ENCODE results near the gene KNTC1.
"Not testable (repeated sequence)": the region's sequence is repeated elsewhere in the genome, so short reads cannot be mapped to it uniquely, and the experiment has no call there.

The KNTC1 gene

GRCh38 chr12:122544537-122544936 is 17.5 kb downstream of the KNTC1 start:
- FAIRE-seq (no peak), DNase-seq (ENCODE audit: insufficient read length, low spot score) (no peak)
- TF ChIP-seq, protein P1, sequence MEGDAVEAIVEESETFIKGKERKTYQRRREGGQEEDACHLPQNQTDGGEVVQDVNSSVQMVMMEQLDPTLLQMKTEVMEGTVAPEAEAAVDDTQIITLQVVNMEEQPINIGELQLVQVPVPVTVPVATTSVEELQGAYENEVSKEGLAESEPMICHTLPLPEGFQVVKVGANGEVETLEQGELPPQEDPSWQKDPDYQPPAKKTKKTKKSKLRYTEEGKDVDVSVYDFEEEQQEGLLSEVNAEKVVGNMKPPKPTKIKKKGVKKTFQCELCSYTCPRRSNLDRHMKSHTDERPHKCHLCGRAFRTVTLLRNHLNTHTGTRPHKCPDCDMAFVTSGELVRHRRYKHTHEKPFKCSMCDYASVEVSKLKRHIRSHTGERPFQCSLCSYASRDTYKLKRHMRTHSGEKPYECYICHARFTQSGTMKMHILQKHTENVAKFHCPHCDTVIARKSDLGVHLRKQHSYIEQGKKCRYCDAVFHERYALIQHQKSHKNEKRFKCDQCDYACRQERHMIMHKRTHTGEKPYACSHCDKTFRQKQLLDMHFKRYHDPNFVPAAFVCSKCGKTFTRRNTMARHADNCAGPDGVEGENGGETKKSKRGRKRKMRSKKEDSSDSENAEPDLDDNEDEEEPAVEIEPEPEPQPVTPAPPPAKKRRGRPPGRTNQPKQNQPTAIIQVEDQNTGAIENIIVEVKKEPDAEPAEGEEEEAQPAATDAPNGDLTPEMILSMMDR (IDR thresholded peaks at IDR 0.05; ENCODE audit: insufficient read depth, missing control alignments) = no peak

DNA sequence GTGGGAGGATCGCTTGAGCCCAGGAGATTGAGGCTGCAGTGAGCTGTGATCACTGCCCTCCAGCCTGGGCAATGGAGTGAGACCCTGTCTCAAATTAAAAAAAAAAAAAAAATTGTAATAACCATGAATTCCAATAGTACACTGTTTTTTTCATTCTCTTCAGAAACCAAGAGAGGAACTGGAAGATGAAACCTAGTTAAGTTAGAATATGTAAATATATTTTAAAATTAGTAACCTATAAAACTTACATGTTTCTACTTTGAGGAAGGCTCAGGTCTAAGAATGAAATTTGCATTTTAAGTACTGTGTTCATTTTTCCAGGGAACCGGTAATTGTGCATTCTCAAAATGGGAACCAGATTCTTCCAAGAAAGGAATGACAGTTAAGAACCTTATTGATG is 18.8 kb downstream of the KNTC1 start:
- DNase-seq (ENCODE audit: insufficient read length, low spot score) (no peak), FAIRE-seq (no peak)
- TF ChIP-seq, protein P1 (IDR thresholded peaks at IDR 0.05; ENCODE audit: insufficient read depth, missing control alignments) = no peak

DNA sequence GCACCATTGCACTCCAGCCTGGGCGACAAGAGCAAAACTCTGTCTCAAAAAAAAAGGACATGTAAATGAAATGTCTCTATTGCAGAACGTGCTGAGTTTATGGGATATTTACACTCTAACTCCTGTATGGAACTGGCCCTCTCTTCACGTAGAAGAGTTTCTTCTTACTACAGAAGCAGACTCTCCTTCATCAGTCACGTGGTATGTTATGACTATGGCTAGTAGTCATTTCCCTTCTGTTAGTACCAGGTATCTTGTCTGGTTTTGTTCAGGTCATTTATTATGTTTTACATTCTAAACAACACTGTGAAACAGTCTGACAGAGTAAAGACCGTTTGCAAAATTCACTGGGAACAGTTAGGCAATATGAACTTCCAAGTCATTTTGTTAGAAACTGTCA is 20.3 kb downstream of the KNTC1 start:
- TF ChIP-seq, protein P1 (IDR thresholded peaks at IDR 0.05; ENCODE audit: insufficient read depth, missing control alignments) = no peak
- no peak for DNase-seq (ENCODE audit: insufficient read length, low spot score)
- no peak for FAIRE-seq

DNA sequence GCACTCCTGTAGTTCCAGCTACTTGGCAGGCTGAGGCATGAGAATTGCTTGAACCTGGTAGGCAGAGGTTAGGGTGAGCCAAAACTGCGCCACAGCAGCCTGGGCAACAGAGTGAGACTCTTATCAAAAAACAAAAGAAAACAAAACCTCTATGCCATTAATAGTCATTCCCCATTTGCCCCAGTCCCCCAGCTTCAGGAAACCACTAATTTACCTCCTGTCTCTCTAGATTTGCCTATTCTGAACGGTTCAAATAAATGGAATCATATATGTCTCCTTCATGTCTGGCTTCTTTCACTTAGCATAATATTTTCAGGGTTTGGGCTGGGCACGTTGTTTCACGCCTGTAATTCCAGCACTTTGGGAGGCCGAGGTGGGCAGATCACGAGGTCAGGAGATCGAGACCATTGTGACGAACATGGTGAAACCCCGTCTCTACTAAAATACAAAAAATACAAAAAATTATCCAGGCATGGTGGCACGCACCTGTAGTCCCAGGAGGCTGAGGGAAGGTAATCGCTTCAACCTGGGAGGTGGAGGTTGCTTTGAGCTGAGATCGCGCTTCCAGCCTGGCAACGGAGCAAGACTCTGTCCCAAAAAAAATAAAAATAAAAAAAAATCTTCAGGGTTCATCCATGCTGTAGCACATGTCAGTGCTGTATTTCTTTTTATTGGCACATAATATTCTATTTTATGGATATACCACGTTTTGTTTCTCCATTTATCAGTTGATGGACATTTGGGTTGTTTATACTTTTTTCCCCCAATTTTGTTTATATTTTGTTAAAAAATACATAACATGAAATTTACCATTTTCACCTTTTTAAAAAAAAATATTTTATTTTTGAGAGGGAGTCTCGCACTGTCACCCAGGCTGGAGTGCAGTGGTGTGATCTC is 31.9 kb downstream of the KNTC1 start:
- no peak for DNase-seq (ENCODE audit: insufficient read length, low spot score)
- TF ChIP-seq, protein P1 (IDR thresholded peaks at IDR 0.05; ENCODE audit: insufficient read depth, missing control alignments) = no peak
- no peak for FAIRE-seq

- FAIRE-seq = no peak
- TF ChIP-seq, protein P1 (IDR thresholded peaks at IDR 0.05; ENCODE audit: insufficient read depth, missing control alignments) = no peak
- no peak for DNase-seq (ENCODE audit: insufficient read length, low spot score)
Measured at GRCh38 chr12:122560138-122560537, 33.1 kb downstream of the KNTC1 start.

DNA sequence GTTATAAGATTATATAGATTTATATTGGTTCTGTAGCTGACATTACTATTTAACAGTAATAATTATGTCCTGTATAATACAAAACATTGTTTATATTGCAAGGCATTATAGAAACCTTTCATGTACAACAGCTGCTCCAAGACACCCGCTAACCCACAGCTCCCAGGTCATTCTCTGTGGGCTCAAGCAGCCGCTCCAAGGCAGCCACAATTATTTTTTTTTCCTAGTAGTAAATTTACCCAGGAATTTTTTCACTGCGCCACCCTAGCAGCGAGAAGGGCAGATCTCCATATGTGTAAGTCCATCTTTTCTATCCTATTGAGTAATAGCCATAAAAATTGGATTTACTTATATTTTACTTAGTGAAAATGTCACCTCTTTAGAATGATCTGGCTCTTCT is 36.3 kb downstream of the KNTC1 start:
- DNase-seq (ENCODE audit: insufficient read length, low spot score) = no peak
- TF ChIP-seq, protein P1 (IDR thresholded peaks at IDR 0.05; ENCODE audit: insufficient read depth, missing control alignments) = no peak
- FAIRE-seq = no peak

- not testable (repeated sequence) for DNase-seq (ENCODE audit: insufficient read length, low spot score); FAIRE-seq
Measured at GRCh38 chr12:122566816-122567215, 39.8 kb downstream of the KNTC1 start.
